Psoas muscle (tissue), 8 donors: Measurements from ENCODE around the gene SLC45A1. TPM values are rescaled to one million over a fixed set of nuclear protein-coding genes. Genes with fewer than 3 reads are reported as not detected.
A peak's percentile ranks its signal among the peaks of the same experiment; 100 is the strongest.

ENCODE experiments used
- ATAC-seq, 4 donors: fragments of 200-7000 bp; cut with Tn5 transposase; one replicate each; pipeline ENCODE4 v1.9.1; 2020; ENCODE audit warnings: moderate library complexity in 3 of 4, mild to moderate bottlenecking in 2 of 4
- DNase-seq, 2 donors: peaks; one replicate each; pipeline ENCODE4 v3.0.0-alpha.2; 2020
- H3K27ac ChIP-seq: fragments of 200-600 bp; one replicate; pipeline ENCODE4 v1.8.0; 2022
- H3K27me3 ChIP-seq, 3 donors: fragments of 200-600 bp in 1 of 3; one replicate each; pipeline versions ENCODE4 v1.6.1 to v1.8.0; 2013 to 2022; ENCODE audit warnings: low read length in 2 of 3, mild to moderate bottlenecking in 2 of 3, moderate library complexity in 1 of 3; ENCODE audit not compliant: insufficient read depth in 3 of 3
- H3K36me3 ChIP-seq, 2 donors: fragments of 200-600 bp in 1 of 2; one replicate each; pipeline versions ENCODE4 v1.6.1 to v1.8.0; 2013 to 2022; ENCODE audit warnings: low read depth in 1 of 2, mild to moderate bottlenecking in 1 of 2, moderate library complexity in 1 of 2; ENCODE audit not compliant: insufficient read depth in 1 of 2
- H3K4me1 ChIP-seq: fragments of 200-600 bp; one replicate; pipeline ENCODE4 v1.8.0; 2022
- H3K4me3 ChIP-seq: fragments of 200-600 bp; one replicate; pipeline ENCODE4 v1.8.0; 2022; ENCODE audit warnings: mild to moderate bottlenecking
- H3K9me3 ChIP-seq: fragments of 200-600 bp; one replicate; pipeline ENCODE4 v1.8.0; 2022
- WGBS, 3 donors: extraction: QIAGEN DNeasy Blood & Tissue Kit; methylation state at CpG; one replicate each; pipeline versions ENCODE4 v1.1.6 to v1.1.7; 2013; 5-methylcytosine and 5-hydroxymethylcytosine counted together
- intact Hi-C, 2 donors: fragments of 100-400 bp; cut with DNase I; formaldehyde crosslinking; loops; one replicate each; pipeline versions ENCODE4 v1.11.0 to v1.14.2; 2022
- polyA plus RNA-seq, 3 donors: library from polyadenylated mRNA; stranded (reverse); fragments of 200-250 nt; gene quantifications; one replicate each; pipeline ENCODE4 v1.2.3, GENCODE V29; 2013
- total RNA-seq, 4 donors: library from RNA; stranded (reverse); fragmentation: NEBNext Ultra II Directional in 2 of 4; extraction: Animal tissue kit (Norgen Biotek cat#: 25700) in 2 of 4; gene quantifications; one replicate each; pipeline versions ENCODE4 v1.2.1 to v1.2.4, GENCODE V29; 2021 to 2023
- TF ChIP-seq, protein P1 (sequence below): fragments of 200-600 bp; IDR thresholded peaks from one replicate; pipeline ENCODE4 v1.8.0; 2022; ENCODE audit warnings: antibody characterized with exemption
- donor health status: healthy with polysubstance abuse.
- donor health status: DM: no; HTN: no; CAD: no; lungs with moderate emphysema.
- donor health status: Bipolar disorder and iron deficiency.
- donor health status: healthy.
- donor health status: DM: yes; HTN: yes; CAD: no.
- donor health status: DM: no; HTN: no; CAD: no.
- donor health status: DM: no; HTN: no; CAD: no.
- donor health status: DM: yes; HTN: yes; CAD: no.

SLC45A1 gene
- total and polyA plus RNA-seq, 7 donors, result 0.44 to 1.4 (median 0.94) TPM

DNA sequence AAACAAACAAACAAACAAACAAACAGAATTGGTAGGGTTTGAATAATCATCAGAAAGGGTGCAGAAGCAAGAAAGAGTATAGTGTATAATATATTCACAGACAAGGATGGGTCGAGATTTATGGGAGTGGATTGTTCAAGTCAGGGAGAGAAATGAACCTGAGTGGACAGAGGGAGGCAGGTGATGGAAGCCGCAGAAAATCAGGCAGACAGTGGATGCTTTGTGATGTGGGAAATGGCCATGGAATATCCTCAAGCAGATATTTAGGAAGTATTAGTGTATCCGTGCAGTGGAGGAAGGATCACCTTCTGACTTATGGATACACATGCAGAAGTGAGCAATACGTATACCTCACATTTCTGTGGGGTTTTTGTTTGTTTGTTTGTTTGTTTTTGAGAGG, 14.0 kb upstream of the SLC45A1 start:
- peaks cover 6% of the 10 kb centered on the region for H3K4me1 ChIP-seq
- intact Hi-C loops, result no loop called here
- ATAC-seq (no peak), DNase-seq (no peak)
- H3K36me3 ChIP-seq, result no peaks in the 10 kb centered on the region
- H3K4me3 ChIP-seq, result no peak overlapping the region
- no peak overlapping the region for H3K27ac ChIP-seq
- TF ChIP-seq, protein P1, sequence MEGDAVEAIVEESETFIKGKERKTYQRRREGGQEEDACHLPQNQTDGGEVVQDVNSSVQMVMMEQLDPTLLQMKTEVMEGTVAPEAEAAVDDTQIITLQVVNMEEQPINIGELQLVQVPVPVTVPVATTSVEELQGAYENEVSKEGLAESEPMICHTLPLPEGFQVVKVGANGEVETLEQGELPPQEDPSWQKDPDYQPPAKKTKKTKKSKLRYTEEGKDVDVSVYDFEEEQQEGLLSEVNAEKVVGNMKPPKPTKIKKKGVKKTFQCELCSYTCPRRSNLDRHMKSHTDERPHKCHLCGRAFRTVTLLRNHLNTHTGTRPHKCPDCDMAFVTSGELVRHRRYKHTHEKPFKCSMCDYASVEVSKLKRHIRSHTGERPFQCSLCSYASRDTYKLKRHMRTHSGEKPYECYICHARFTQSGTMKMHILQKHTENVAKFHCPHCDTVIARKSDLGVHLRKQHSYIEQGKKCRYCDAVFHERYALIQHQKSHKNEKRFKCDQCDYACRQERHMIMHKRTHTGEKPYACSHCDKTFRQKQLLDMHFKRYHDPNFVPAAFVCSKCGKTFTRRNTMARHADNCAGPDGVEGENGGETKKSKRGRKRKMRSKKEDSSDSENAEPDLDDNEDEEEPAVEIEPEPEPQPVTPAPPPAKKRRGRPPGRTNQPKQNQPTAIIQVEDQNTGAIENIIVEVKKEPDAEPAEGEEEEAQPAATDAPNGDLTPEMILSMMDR, result no peak
- H3K27me3 ChIP-seq, result peaks cover 0 to 5% (median 0%) of the 10 kb centered on the region in 3 donors
- 84 to 91% (median 86%) methylated on average over 4 of the region's 4 CpGs for WGBS, 3 donors
- H3K9me3 ChIP-seq, result no peaks in the 10 kb centered on the region

DNA sequence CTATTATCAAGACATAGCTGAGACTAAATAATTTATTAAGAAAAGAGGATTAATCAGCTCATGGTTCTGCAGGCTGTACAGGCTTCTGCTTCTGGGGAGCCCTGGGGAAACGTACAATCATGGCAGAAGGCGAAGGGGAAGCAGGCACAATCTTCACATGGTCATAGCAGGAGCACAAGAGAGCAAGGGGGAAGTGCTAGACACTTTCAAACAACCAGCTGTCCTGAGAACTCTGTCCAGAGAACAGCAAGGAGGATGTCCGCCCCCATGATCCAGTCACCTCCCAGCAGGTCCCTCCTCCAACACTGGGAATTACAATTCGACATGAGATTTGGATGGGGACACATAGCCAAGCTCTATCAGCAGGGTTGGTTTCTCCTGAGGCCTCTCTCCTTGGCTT, 10.3 kb upstream of the SLC45A1 start:
- intact Hi-C loops, result no loop called here
- no peak for ATAC-seq
- 62 to 73% (median 64%) methylated on average over 4 of the region's 4 CpGs for WGBS, 3 donors

DNA sequence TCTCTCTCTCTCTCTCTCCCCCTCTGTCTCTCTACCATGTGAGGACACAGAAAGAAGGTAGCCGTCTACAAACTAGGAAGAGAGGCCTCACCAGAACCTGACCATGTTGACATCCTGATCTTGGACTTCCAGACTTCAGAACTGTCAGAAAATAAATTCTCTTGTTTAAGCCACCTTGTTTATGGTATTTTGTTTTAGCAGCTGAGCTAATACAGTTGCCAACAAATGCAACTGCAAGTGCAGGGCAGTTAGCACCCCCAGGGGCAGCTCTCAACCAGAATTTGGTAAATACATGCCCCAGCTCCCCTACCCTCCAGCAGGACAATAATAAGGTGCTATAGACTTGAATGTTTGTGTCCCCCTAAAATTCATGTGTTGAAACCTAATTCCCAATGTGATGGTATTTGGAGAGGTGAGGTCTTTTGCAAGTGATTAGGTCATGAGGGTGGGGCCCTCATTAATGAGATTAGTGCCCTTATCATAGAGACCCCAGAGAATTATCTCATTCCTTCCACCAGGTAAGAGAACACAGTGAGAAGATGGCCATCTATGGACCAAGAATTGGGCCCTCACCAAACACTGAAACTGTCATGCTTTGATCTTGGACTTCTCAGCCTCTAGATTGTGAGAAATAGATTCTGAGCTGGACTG, 6.7 kb upstream of the SLC45A1 start:
- no peaks in the 10 kb centered on the region for H3K36me3 ChIP-seq
- peaks cover 3% of the 10 kb centered on the region for H3K9me3 ChIP-seq
- no peak for DNase-seq
- no peak overlapping the region for H3K4me3 ChIP-seq
- ATAC-seq, result no peak
- no peaks in the 10 kb centered on the region for H3K27me3 ChIP-seq
- intact Hi-C loops, result no loop called here
- 75 to 93% (median 90%) methylated on average over 1 of the region's 1 CpG for WGBS, 3 donors
- TF ChIP-seq, protein P1, result no peak
- no peak overlapping the region for H3K27ac ChIP-seq
- peaks cover 7% of the 10 kb centered on the region for H3K4me1 ChIP-seq

More for the DNA sequence above, 10.3 kb upstream of the SLC45A1 start:
- Histone ChIP-seq H3K4me3 (no peak overlapping the region), H3K4me1 (peaks cover 10% of the 10 kb centered on the region), H3K9me3 (peaks cover 3% of the 10 kb centered on the region), H3K27me3 (no peaks in the 10 kb centered on the region), H3K27ac (no peak overlapping the region), H3K36me3 (no peaks in the 10 kb centered on the region)
- DNase-seq, result no peak
- TF ChIP-seq, protein P1, result no peak

DNA sequence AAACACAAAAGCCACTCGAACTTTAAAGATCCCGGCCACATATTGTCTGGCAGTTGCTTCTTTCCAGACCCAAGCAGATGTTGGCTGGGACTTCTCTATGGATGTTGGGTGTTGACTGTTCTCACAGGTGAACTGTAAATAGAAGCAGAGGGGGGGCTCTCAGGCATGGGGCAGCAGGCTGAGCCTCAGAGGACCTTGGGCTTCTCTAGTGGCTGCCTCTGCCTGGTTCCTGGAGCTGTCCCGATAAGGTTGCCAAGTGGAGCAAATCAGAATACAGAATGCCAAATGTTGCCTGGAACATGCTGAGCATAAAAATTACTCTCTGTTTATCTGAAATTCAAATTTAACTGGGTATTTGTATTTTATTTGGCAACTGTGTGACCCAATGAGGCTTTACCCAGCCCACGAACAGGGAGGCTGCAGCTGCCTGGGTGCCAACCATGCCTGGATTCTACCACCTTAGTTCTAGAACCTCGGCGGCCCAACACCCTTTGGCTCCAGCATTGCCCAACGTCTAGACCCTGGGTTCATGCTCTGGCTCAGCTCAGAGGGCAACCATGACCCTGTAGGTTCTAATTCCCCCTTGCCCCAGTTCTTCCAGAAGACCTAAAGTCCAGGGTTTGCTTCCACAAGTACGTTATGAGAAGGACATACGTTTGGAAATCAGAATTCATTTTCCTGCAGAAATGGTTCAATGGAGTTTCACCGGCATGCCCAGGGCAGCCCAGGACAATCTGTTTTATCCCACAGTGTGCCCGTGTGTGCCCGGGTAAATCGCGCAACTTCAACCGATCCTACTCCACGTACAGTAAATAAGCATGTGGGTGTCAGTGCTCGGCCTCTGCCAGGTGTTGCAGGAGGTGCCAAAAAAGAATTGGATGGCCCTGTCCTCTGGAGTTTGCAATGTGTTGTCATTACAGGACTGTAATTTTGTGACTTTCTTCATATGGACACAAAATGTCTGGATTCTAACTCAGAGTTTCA, 5.4 kb upstream of the SLC45A1 start:
- Histone ChIP-seq H3K9me3 (peaks cover 3% of the 10 kb centered on the region), H3K36me3 (no peaks in the 10 kb centered on the region), H3K4me3 (no peak overlapping the region), H3K4me1 (peaks cover 7% of the 10 kb centered on the region), H3K27ac (no peak overlapping the region), H3K27me3 (peaks cover 0 to under 1% (median 0%) of the 10 kb centered on the region in 3 donors)
- whole genome bisulfite sequencing, 3 donors, result 38 to 54% (median 39%) methylated on average over 17 of the region's 17 CpGs
- peak in 2 of 4 donors; percentile 20 to 53 for ATAC-seq
- TF ChIP-seq, protein P1, result no peak
- intact Hi-C loops, result loop anchor here in 1 of 2 donors (1.0 kb wide), 1 partner anchor 336 kb away; no protein-coding TSS in a partner anchor
- DNase-seq, result no peak
